HG03469 (cell line): ENCODE data around the gene IBA57.
A peak's percentile ranks its signal among the peaks of the same experiment; 100 is the strongest.
"Not testable (repeated sequence)": the region's sequence is repeated elsewhere in the genome, so short reads cannot be mapped to it uniquely, and the experiment has no call there.

Source experiments
- ATAC-seq: cut with Tn5 transposase; IDR thresholded peaks from one replicate; pipeline ENCODE4 v1.9.1; 2021; ENCODE audit warnings: mild to moderate bottlenecking, moderate library complexity, moderate number of reproducible peaks; ENCODE audit not compliant: unreplicated experiment

The IBA57 gene

DNA sequence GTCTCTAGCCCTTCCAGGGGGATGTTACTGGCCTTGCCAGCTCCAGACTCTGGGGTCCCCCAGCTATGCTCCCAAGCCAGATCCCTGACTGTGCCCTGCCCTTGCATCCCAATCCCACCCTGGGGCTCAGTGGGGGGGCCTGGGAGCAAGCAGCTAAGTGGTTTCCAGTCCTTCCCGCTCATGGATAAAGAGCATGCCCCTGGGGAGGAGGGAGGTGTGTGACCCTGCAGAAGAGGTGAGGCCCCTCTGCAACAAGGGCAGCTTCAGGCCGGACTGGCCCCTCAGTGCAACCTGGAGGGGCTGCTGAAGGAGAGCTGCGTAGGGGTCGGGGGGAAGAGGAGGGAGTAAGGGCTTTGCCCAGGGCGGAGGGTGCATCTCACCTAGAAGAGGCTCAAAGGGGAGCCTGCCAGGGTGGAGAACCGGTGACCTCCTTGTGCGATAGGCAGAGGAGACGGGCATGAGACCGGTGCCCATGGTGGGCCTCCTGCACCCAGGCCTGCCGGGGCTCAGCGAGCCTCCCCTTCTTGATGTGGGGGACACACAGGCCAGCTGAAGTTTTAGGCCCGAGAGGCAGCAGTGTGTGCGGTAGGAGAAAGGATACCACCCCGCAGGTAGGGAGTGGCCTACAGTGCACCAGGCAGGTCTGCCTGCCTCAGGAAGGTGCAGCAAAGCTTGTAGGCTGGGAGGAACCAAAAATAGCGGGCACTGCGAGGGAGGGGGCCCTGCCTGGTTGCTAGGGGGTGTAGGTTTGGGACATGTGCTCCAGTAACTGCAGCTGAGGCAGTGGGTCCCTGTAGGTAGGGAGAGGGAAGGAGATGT lies 45.3 kb downstream of the IBA57 start:
- ATAC-seq, result no peak

- ATAC-seq, result no peak
Measured at GRCh38 chr1:228211531-228212414, 46.2 kb downstream of the IBA57 start.

GRCh38 chr1:228212415-228212965 lies 46.9 kb downstream of the IBA57 start:
- no peak for ATAC-seq

DNA sequence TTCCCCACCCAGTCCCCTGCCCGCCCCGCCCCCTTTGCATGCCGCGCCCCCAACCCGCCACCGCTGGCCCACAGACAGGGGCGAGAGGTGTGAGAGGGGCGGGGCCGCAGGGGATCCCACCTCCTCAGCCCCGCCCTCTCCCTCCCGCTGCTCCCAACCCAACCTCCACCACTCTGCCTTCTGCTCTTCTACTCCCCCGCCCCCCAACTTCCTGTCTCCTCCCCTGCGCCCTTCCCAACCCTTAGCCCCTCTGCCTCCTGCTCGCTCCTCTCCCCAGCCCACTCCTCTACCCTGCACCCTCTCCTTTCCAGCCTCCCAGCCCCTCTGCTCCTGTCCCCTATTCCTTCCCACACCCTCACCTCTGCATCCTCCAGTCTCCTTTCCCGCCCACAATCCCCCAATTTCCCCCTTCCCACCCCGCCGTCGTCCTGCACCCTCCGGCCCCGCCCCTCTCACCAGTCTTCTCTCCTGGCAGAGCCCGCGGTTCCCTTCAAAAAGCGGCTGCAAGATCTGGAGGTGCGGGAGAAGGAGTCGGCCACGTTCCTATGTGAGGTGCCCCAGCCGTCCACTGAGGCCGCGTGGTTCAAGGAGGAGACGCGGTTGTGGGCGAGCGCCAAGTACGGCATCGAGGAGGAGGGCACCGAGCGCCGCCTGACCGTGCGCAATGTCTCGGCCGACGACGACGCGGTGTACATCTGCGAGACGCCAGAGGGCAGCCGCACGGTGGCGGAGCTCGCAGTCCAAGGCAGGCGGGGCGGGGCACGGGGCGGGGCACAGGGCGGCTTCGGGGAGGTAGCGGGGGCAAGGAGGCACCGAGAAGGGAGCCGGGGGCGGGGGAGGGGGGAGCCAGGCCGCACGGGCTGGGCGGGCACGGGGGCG lies 47.6 kb downstream of the IBA57 start:
- peak; percentile 71 for ATAC-seq

GRCh38 chr1:228213917-228214808 lies 48.6 kb downstream of the IBA57 start:
- ATAC-seq, result no peak

GRCh38 chr1:228214921-228215662 lies 49.5 kb downstream of the IBA57 start:
- ATAC-seq, result no peak

DNA sequence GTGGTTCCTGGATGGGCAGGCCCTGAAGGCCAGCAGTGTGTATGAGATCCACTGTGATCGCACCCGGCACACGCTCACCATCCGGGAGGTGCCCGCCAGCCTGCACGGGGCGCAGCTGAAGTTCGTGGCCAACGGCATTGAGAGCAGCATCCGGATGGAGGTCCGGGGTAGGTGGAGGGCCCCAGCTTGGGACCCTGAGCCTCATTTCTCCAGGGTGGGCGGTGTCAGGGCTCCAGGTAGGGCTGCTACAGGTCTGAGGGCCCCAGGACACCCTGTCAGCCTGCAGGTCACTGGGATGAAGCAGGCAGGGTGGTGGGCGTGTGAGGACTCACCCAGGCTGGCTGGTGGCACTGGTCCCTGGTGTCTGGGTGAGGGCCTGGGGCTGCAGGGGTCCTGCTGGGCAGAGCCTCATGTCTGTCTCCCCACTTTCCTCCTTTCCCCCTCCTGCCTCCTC lies 50.1 kb downstream of the IBA57 start:
- ATAC-seq, result no peak

DNA sequence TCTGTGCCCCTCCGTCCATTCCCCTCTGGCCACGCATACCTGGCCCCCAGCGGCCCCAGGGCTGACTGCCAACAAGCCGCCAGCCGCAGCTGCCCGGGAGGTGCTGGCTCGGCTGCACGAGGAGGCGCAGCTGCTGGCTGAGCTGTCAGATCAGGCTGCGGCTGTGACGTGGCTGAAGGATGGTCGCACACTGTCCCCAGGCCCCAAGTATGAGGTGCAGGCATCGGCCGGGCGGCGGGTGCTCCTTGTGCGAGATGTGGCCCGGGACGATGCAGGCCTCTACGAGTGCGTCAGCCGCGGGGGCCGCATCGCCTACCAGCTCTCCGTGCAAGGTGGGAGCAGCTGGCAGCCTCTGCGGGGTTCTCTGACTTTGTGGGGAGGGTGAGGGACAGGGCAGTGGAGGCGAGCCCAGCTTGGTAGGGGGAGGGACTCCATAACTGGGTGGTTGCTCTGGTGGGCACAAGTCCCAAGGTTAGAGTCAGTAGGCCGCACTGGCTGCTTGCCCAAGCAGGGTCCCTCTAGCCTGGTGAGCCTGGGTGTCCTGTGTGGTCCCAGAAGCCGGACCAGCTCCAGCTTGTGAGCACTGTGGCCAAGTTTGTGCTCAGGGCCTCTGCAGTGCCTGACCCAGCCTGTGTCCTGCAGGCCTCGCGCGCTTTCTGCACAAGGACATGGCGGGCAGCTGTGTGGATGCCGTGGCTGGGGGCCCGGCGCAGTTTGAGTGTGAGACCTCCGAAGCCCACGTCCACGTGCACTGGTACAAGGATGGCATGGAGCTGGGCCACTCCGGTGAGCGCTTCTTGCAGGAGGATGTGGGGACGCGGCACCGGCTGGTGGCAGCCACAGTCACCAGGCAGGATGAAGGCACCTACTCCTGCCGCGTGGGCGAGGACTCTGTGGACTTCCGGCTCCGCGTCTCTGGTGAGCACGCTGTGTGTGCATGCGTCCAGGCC lies 51.0 kb downstream of the IBA57 start:
- ATAC-seq, result no peak

- no peak for ATAC-seq
Measured at GRCh38 chr1:228217551-228218344, 52.1 kb downstream of the IBA57 start.

DNA sequence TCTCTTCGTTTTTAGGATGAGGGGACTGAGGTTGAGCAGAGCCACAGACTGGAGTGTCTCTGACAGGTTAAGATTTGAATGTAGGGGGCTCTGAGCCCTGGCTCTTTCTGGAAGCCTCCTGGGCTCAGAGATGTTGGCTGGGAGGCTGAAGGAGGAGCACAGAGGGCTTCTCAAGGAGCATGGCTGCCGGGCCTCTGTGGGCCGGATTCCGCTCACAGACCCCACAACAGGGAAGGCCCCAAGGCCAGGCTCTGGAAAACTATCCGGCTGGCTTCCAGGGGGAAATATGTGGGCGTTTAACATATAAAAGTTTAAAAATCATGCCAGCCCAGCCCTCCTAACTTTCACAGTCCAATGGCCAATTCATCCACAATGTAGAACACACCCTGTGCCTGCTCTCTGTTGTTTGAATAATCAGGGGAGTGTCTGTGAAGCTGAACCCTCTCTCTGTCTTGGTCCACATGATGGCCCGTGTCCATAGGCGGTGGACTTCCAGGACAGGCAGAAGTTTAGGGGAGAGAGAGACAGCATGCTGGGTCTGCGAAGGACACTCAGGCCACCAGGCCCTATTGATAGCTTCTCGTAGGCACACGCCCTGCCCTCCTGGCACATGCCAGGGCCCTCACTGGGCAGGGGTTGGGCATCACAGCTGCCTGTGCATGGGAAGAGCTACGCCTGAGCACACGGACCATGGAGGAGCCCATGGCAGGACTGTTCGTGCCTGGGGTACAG lies 53.1 kb downstream of the IBA57 start:
- no peak for ATAC-seq

- no peak for ATAC-seq
Measured at GRCh38 chr1:228219245-228219961, 53.8 kb downstream of the IBA57 start.

GRCh38 chr1:228219962-228220780 lies 54.6 kb downstream of the IBA57 start:
- no peak for ATAC-seq

- ATAC-seq, result not testable (repeated sequence)
Measured at GRCh38 chr1:228221097-228221496, 55.5 kb downstream of the IBA57 start.

GRCh38 chr1:228222548-228222947 lies 56.9 kb downstream of the IBA57 start:
- no peak for ATAC-seq
